H1 (cell line): Measurements from ENCODE around the gene CPPED1. TPM values are rescaled to one million over a fixed set of nuclear protein-coding genes. Genes with fewer than 3 reads are reported as not detected.

Experiments used
- CHD1 ChIP-seq: IDR thresholded peaks from 2 replicates; pipeline ENCODE4 v1.6.1; 2012; ENCODE audit warnings: low read depth, low read length, improper control_type of control experiment
- HDAC2 ChIP-seq, 2 experiments: fragments of 300-600 bp in 1 of 2; sonication (generic) in 1 of 2; IDR thresholded peaks; 2 replicates each; pipeline ENCODE4 v1.6.1; 2011 to 2012; ENCODE audit warnings: low read depth in 2 of 2, low read length in 2 of 2, mild to moderate bottlenecking in 2 of 2, moderate library complexity in 2 of 2, borderline replicate concordance in 1 of 2, inconsistent platforms in 1 of 2
- KDM1A ChIP-seq: fragments of 200-600, 300-600 bp; sonication (generic); IDR thresholded peaks from 2 replicates; pipeline ENCODE4 v1.7.1; 2016; ENCODE audit warnings: mild to moderate bottlenecking, low read length, borderline replicate concordance
- RBBP5 ChIP-seq: IDR thresholded peaks from 2 replicates; pipeline ENCODE4 v1.7.1; 2012; ENCODE audit warnings: low read depth, mild to moderate bottlenecking, inconsistent platforms, low read length, moderate library complexity, borderline replicate concordance
- RXRA ChIP-seq: IDR thresholded peaks from 2 replicates; pipeline ENCODE4 v1.6.1; 2011; ENCODE audit warnings: low read depth, mild to moderate bottlenecking, low read length, moderate library complexity; ENCODE audit not compliant: insufficient read depth
- SAP30 ChIP-seq: fragments of 300-600 bp; sonication (generic); IDR thresholded peaks from 2 replicates; pipeline ENCODE4 v1.7.1; 2012; ENCODE audit warnings: low read length, moderate library complexity, mild to moderate bottlenecking, inconsistent platforms; ENCODE audit not compliant: insufficient read depth, insufficient replicate concordance
- SP2 ChIP-seq: IDR thresholded peaks from 2 replicates; pipeline ENCODE4 v1.6.1; 2012; ENCODE audit warnings: mild to moderate bottlenecking, low read length, inconsistent platforms
- polyA plus RNA-seq, 7 experiments: library from polyadenylated mRNA; depleted of rRNA in 3 of 7; stranded (reverse) in 5 of 7; unstranded in 2 of 7; fragments of >200 nt in 5 of 7; fragments of 200-250 nt in 2 of 7; gene quantifications; 1 replicate in 5 of 7; 2 replicates in 1 of 7; 4 replicates in 1 of 7; pipeline versions ENCODE4 v1.2.1 to v1.2.3, GENCODE V29; 2011 to 2013; ENCODE audit warnings: missing spikeins in 2 of 7, mixed read lengths in 2 of 7
- total RNA-seq: library from RNA; stranded (reverse); fragmentation: NEBNext Ultra II Directional; extraction: Animal tissue kit (Norgen Biotek cat#: 25700); gene quantifications from 2 replicates; pipeline ENCODE4 v1.2.1, GENCODE V29; 2021
- TF ChIP-seq, protein P1 (sequence below): IDR thresholded peaks from 2 replicates; pipeline ENCODE4 v1.6.1; 2011; ENCODE audit warnings: low read depth, mild to moderate bottlenecking, low read length; ENCODE audit not compliant: insufficient read depth

CPPED1 gene
- total and polyA plus RNA-seq, 2 of the 8 experiments (the other 6 are each of a cell fraction or from before 2014, with no cell fraction given) = 3.5 to 11.2 TPM

DNA sequence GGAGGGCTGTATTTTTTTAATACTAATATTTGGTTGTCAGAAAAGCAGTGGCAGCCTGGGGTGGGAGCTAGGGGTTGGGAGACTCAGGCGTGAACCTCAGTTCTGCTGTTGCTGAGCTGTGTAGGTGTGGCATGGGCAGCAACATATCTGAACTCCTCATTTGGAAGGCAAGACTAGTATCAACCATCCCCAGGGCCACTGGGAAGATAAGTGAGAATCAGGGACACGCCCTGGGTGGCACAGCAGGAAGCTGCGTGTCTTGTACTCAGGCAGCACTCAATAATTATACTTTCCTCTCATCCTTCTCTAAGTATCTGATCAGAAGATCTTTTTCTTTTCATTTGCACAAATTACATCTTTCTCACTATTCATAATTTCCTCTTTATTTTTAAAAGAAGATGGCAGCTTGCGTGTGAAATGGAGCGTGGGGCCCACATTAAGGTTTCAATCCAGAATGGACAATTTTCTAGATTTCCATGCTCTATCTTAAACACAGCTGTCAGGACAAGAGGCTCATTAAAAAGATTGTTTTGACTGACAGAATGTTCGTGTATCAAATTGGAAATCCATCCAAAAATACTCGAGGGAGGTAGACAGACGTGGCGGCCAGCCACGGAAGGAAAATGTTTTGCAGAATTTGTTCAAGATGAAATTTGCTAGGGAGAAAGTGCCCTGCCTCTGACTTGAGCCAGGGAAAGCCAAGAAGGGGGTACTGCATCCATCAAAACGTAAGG lies 121.1 kb downstream of the CPPED1 start (continued):
- TF ChIP-seq SAP30 = no peak
- TF ChIP-seq KDM1A = no peak
- no peak for TF ChIP-seq SP2
- no peak for TF ChIP-seq HDAC2 (IDR thresholded peaks at IDR 0.05; ENCODE audit: borderline replicate concordance in 1 of 2, low read depth in 2 of 2, low read length in 2 of 2)
- no peak for TF ChIP-seq RXRA
- TF ChIP-seq, protein P1, sequence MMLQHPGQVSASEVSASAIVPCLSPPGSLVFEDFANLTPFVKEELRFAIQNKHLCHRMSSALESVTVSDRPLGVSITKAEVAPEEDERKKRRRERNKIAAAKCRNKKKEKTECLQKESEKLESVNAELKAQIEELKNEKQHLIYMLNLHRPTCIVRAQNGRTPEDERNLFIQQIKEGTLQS = no peak
- no peak for TF ChIP-seq RBBP5
- no peak for TF ChIP-seq CHD1
